ENCODE measurements around the gene LMAN2.
"Not testable (repeated sequence)": the region's sequence is repeated elsewhere in the genome, so short reads cannot be mapped to it uniquely, and the experiment has no call there.

LMAN2 gene

GRCh38 chr5:177363565-177363964, 12.1 kb upstream of the LMAN2 start:
- DNase-seq (ENCODE audit: low read depth, low spot score), result no peak
- Histone ChIP-seq H3K27me3 (ENCODE audit: control insufficient read depth, insufficient read depth, low read length) (no peaks in the 10 kb centered on the region), H3K4me3 (ENCODE audit: low read length) (no peak overlapping the region), H3K4me1 (ENCODE audit: control insufficient read depth, insufficient read depth, low read length) (peaks cover 11% of the 10 kb centered on the region), H3K27ac (ENCODE audit: low read length) (no peak overlapping the region), H3K9me3 (ENCODE audit: control insufficient read depth, insufficient read depth, low read length) (no peaks in the 10 kb centered on the region), H3K36me3 (ENCODE audit: control insufficient read depth, insufficient read depth, low read length) (no peaks in the 10 kb centered on the region)
- no CpG with 5 or more reads among the region's 10 CpGs for WGBS (ENCODE audit: insufficient coverage, insufficient read length)

DNA sequence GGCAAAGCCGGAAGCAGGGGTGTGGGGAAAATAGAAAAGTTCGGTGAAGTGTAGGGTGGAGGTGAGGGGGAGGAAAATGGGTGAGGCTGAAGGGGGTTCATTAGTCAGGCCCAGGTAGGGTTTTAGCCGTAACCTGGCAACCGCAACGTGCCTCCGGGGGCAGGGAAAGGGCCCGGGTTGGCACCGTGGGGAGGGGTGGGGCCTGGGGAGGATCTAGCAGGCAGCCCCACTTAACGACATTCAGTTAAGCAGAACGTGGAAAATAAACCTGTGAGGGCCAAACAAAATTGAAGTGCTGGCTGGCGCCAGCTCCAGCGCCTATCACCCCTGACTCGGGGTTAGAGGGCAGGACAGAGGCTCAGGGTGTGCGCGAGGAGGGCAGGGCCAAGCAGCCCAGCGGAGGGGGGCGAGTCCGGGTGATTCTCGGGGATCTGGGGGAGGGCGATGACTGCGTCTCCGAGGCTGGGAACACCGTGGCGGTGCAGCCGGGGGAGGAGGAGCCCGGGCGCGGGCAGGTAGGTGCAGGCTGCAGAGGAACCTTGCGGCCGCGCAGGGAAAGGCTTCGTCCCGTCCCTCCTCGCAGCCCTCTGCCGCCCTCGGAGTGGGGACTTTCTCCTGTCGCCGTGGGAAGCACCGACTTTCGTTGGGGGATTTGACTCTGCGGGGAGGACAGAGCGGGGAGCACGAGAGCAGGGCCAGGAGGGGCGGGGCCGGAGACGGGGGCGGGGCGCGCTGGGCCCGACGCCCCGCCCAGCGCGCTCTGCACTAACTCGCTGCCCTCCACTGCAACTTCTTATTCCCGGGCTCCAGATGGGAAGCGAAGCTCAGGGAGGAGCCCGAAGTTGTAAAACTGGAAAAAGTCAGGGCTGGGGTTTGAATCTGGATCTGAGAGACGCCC, 11.4 kb upstream of the LMAN2 start:
- no peak for DNase-seq (ENCODE audit: low read depth, low spot score)
- WGBS (ENCODE audit: insufficient coverage, insufficient read length), result 100% methylated on average over 1 of the region's 59 CpGs

GRCh38 chr5:177362292-177362609, 10.8 kb upstream of the LMAN2 start:
- Histone ChIP-seq H3K4me3 (ENCODE audit: low read length) (no peak overlapping the region), H3K9me3 (ENCODE audit: control insufficient read depth, insufficient read depth, low read length) (no peaks in the 10 kb centered on the region), H3K4me1 (ENCODE audit: control insufficient read depth, insufficient read depth, low read length) (peaks cover 11% of the 10 kb centered on the region), H3K27me3 (ENCODE audit: control insufficient read depth, insufficient read depth, low read length) (no peaks in the 10 kb centered on the region), H3K36me3 (ENCODE audit: control insufficient read depth, insufficient read depth, low read length) (no peaks in the 10 kb centered on the region), H3K27ac (ENCODE audit: low read length) (no peak overlapping the region)
- no peak for DNase-seq (ENCODE audit: low read depth, low spot score)
- WGBS (ENCODE audit: insufficient coverage, insufficient read length), result no CpG with 5 or more reads among the region's 8 CpGs

More for the DNA sequence above, 11.4 kb upstream of the LMAN2 start:
- peaks cover 11% of the 10 kb centered on the region for H3K4me1 ChIP-seq (ENCODE audit: control insufficient read depth, insufficient read depth, low read length)
- no peaks in the 10 kb centered on the region for H3K27me3 ChIP-seq (ENCODE audit: control insufficient read depth, insufficient read depth, low read length)
- no peak overlapping the region for H3K27ac ChIP-seq (ENCODE audit: low read length)
- H3K9me3 ChIP-seq (ENCODE audit: control insufficient read depth, insufficient read depth, low read length), result no peaks in the 10 kb centered on the region
- peak overlapping the region; percentile 64; the same call in 1 of the 2 replicates for H3K4me3 ChIP-seq (ENCODE audit: low read length)
- no peaks in the 10 kb centered on the region for H3K36me3 ChIP-seq (ENCODE audit: control insufficient read depth, insufficient read depth, low read length)

DNA sequence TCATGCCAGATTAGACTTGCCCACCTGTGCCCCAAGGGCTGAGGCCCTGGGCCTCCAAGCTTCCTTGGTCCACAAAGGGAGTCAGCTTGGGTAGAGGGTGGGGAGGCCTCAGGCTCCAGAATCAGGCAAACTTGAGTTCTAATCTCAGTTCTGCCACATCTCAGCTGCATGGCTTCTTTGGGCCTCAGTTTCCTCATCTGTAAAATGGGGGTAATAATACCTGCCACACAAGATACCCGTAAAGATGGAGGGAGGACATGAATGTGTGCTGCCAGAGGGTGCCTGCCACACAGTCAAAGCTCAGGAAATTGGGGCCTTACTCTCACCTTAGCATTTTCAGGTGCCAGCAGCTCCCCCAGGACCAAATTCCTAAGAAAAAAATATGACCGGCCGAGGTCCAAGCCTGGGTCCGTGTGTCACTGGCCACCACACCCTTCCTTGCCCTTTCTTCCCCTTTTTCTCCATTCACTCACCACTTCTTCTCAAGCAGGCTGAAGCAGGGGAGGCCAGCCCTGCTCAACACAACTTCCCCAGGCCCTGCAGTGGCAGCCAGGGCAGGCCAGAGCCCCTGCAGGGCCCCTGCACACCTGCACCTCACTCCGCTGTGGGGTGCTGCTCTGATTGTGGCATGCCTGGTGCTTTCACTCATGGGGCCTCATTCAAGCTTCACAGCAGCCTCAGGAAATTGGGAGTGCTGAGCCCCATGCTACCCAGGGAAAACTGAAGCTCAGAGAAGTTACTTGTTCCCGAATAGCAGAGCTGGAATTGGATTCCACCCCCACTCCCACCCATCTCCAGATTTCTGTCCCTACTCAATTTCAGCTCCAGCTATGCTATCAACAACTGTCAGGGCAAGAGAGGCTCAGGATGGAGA, 10.2 kb upstream of the LMAN2 start:
- WGBS (ENCODE audit: insufficient coverage, insufficient read length), result no CpG with 5 or more reads among the region's 6 CpGs

GRCh38 chr5:177360740-177361139, 9.3 kb upstream of the LMAN2 start:
- H3K27ac ChIP-seq (ENCODE audit: low read length), result not testable (repeated sequence)

More for the DNA sequence above, 10.2 kb upstream of the LMAN2 start:
- H3K27ac ChIP-seq (ENCODE audit: low read length), result no peak overlapping the region
- H3K4me1 ChIP-seq (ENCODE audit: control insufficient read depth, insufficient read depth, low read length), result peaks cover 11% of the 10 kb centered on the region
- DNase-seq (ENCODE audit: low read depth, low spot score), result no peak
- no peaks in the 10 kb centered on the region for H3K36me3 ChIP-seq (ENCODE audit: control insufficient read depth, insufficient read depth, low read length)
- H3K4me3 ChIP-seq (ENCODE audit: low read length), result no peak overlapping the region
- no peaks in the 10 kb centered on the region for H3K27me3 ChIP-seq (ENCODE audit: control insufficient read depth, insufficient read depth, low read length)
- no peaks in the 10 kb centered on the region for H3K9me3 ChIP-seq (ENCODE audit: control insufficient read depth, insufficient read depth, low read length)

DNA sequence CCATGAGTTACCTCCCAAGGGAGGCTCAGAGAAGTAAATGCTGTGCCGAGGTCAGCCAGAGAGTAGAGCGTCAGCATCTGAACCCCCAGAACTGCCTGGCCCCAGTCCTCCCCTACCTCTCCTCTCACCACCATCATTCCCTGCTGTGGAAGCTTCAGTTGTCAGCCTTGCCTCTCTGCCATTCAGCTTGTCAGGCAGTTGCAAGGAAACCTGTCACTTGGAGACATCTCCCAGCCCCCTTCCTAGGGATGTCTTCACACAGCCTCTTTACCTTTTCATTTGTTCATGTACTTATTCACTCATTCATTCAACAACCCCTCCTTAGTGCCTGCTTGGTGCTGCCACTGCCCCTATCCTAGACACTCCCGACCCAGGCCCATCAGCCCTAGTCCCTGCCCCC, 8.4 kb upstream of the LMAN2 start:
- H3K9me3 ChIP-seq (ENCODE audit: control insufficient read depth, insufficient read depth, low read length), result no peaks in the 10 kb centered on the region
- no peak overlapping the region for H3K27ac ChIP-seq (ENCODE audit: low read length)
- peaks cover 3% of the 10 kb centered on the region; the same call in 1 of the 2 replicates for H3K4me1 ChIP-seq (ENCODE audit: control insufficient read depth, insufficient read depth, low read length)
- no peak overlapping the region for H3K4me3 ChIP-seq (ENCODE audit: low read length)
- no peak for DNase-seq (ENCODE audit: low read depth, low spot score)
- no peaks in the 10 kb centered on the region for H3K36me3 ChIP-seq (ENCODE audit: control insufficient read depth, insufficient read depth, low read length)
- no peaks in the 10 kb centered on the region for H3K27me3 ChIP-seq (ENCODE audit: control insufficient read depth, insufficient read depth, low read length)
- WGBS (ENCODE audit: insufficient coverage, insufficient read length), result no CpG with 5 or more reads among the region's 3 CpGs

More at GRCh38 chr5:177360740-177361139, 9.3 kb upstream of the LMAN2 start:
- H3K27me3 ChIP-seq (ENCODE audit: control insufficient read depth, insufficient read depth, low read length); H3K9me3 ChIP-seq (ENCODE audit: control insufficient read depth, insufficient read depth, low read length); H3K36me3 ChIP-seq (ENCODE audit: control insufficient read depth, insufficient read depth, low read length); H3K4me1 ChIP-seq (ENCODE audit: control insufficient read depth, insufficient read depth, low read length); DNase-seq (ENCODE audit: low read depth, low spot score); H3K4me3 ChIP-seq (ENCODE audit: low read length): not testable (repeated sequence)
- WGBS (ENCODE audit: insufficient coverage, insufficient read length), result no CpG with 5 or more reads among the region's 7 CpGs

- Histone ChIP-seq H3K4me3 (ENCODE audit: low read length) (no peak overlapping the region), H3K9me3 (ENCODE audit: control insufficient read depth, insufficient read depth, low read length) (no peaks in the 10 kb centered on the region), H3K36me3 (ENCODE audit: control insufficient read depth, insufficient read depth, low read length) (no peaks in the 10 kb centered on the region), H3K4me1 (ENCODE audit: control insufficient read depth, insufficient read depth, low read length) (peaks cover 3% of the 10 kb centered on the region; the same call in 1 of the 2 replicates), H3K27ac (ENCODE audit: low read length) (no peak overlapping the region), H3K27me3 (ENCODE audit: control insufficient read depth, insufficient read depth, low read length) (no peaks in the 10 kb centered on the region)
- no peak for DNase-seq (ENCODE audit: low read depth, low spot score)
- no CpG with 5 or more reads among the region's 6 CpGs for WGBS (ENCODE audit: insufficient coverage, insufficient read length)
These were observed 8.0 kb upstream of the LMAN2 start for GRCh38 chr5:177359451-177359851.

DNA sequence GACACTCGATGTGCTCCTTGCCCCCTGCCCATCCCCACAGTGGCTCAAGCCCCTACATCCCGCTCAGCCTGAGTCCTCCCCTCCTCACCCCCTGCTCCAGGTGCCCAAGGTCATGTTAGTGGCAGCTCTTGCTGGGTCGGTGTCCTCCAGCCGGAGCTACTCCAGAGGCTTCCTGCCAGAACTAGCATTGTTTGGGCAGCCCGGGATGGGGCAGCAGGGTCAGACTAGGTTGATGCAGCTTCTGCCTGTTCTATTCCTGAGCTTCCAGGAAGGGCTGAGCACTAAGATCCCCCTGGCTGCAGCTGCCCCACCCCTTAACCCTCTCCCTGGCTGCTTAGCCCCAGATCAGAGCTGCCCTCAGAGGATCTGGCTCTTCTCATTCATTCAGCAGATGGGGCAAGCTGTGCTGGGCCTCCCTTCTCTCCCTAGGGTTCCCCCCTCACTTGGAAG, 6.9 kb upstream of the LMAN2 start:
- H3K27ac ChIP-seq (ENCODE audit: low read length), result no peak overlapping the region
- no CpG with 5 or more reads among the region's 5 CpGs for WGBS (ENCODE audit: insufficient coverage, insufficient read length)
- DNase-seq (ENCODE audit: low read depth, low spot score), result no peak
- H3K27me3 ChIP-seq (ENCODE audit: control insufficient read depth, insufficient read depth, low read length), result no peaks in the 10 kb centered on the region
- no peaks in the 10 kb centered on the region for H3K9me3 ChIP-seq (ENCODE audit: control insufficient read depth, insufficient read depth, low read length)
- no peaks in the 10 kb centered on the region for H3K36me3 ChIP-seq (ENCODE audit: control insufficient read depth, insufficient read depth, low read length)
- no peak overlapping the region for H3K4me3 ChIP-seq (ENCODE audit: low read length)
- H3K4me1 ChIP-seq (ENCODE audit: control insufficient read depth, insufficient read depth, low read length), result peaks cover 3% of the 10 kb centered on the region; the same call in 1 of the 2 replicates

GRCh38 chr5:177357459-177358351, 6.2 kb upstream of the LMAN2 start, which contains the start of gene RGS14:
TSS of gene RGS14 (plus strand) at chr5:177357924. CDS start at chr5:177358025, 101 bp downstream.
- Histone ChIP-seq H3K9me3 (ENCODE audit: control insufficient read depth, insufficient read depth, low read length) (no peaks in the 10 kb centered on the region), H3K36me3 (ENCODE audit: control insufficient read depth, insufficient read depth, low read length) (no peaks in the 10 kb centered on the region), H3K4me1 (ENCODE audit: control insufficient read depth, insufficient read depth, low read length) (peaks cover 3% of the 10 kb centered on the region; the same call in 1 of the 2 replicates), H3K4me3 (ENCODE audit: low read length) (no peak within 1 kb of the TSS), H3K27me3 (ENCODE audit: control insufficient read depth, insufficient read depth, low read length) (no peaks in the 10 kb centered on the region), H3K27ac (ENCODE audit: low read length) (no peak within 1 kb of the TSS)
- DNase-seq (ENCODE audit: low read depth, low spot score), result no peak
- 100% methylated on average over 5 of the region's 37 CpGs for WGBS (ENCODE audit: insufficient coverage, insufficient read length)

DNA sequence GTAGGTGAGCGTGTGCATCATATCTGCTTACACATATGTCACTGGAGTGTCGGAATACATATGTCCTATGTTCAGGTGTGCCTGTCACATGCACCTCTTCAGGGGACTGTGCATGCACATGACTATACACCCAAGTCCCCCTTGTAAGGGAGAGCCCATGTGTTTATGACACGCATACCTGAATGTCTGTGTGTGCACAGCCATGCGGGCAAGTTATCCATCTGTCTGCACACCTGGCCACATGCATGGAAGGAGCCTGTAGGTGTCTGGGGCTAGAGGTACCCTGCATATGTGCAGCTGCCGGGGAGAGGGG, 5.6 kb upstream of the LMAN2 start:
- Histone ChIP-seq H3K4me1 (ENCODE audit: control insufficient read depth, insufficient read depth, low read length) (0 out of 2 replicates have a peak, but pooled peaks cover under 1% of the 10 kb centered on the region), H3K9me3 (ENCODE audit: control insufficient read depth, insufficient read depth, low read length) (no peaks in the 10 kb centered on the region), H3K4me3 (ENCODE audit: low read length) (no peak overlapping the region), H3K27ac (ENCODE audit: low read length) (no peak overlapping the region), H3K27me3 (ENCODE audit: control insufficient read depth, insufficient read depth, low read length) (no peaks in the 10 kb centered on the region), H3K36me3 (ENCODE audit: control insufficient read depth, insufficient read depth, low read length) (no peaks in the 10 kb centered on the region)
- no peak for DNase-seq (ENCODE audit: low read depth, low spot score)
- WGBS (ENCODE audit: insufficient coverage, insufficient read length), result no CpG with 5 or more reads among the region's 5 CpGs
